Measurements from ENCODE around the gene ROR2. TPM values are rescaled to one million over a fixed set of nuclear protein-coding genes. Genes with fewer than 3 reads are reported as not detected.

The ROR2 gene
- total and polyA plus RNA-seq, 8 donors, result 3.0 to 21.4 (median 9.8) TPM

DNA sequence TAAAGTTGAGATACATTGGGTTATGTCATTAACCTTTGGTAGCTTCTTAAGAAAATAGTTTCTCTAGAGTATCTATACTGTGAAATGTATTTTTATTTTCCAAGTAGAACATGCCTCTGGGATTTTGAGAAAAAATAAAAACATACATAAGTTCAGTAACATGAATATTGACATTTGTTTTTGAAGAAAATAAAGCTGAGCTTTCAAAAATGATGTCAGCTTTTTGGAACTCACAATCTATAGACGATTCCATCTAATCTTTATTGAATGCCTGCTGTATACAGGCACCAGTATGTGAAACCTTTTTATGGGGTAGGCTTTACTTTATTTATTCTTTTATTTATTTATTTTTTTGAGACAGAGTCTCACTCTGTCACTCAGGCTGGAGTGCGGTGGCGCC lies 350.5 kb downstream of the ROR2 start:
- intact Hi-C loops (cut with DNase I; ENCODE audit: low total_unique reads), result no loop called here
- DNase-seq, result no peak
- 91 to 97% (median 93%) methylated on average over 3 of the region's 3 CpGs for WGBS, 5 donors
- Histone ChIP-seq H3K4me1 (no peaks in the 10 kb centered on the region), H3K36me3 (no peaks in the 10 kb centered on the region), H3K9me3 (no peaks in the 10 kb centered on the region), H3K27ac (no peak overlapping the region), H3K27me3 (no peaks in the 10 kb centered on the region), H3K4me3 (no peak overlapping the region)
- TF ChIP-seq, protein P1, sequence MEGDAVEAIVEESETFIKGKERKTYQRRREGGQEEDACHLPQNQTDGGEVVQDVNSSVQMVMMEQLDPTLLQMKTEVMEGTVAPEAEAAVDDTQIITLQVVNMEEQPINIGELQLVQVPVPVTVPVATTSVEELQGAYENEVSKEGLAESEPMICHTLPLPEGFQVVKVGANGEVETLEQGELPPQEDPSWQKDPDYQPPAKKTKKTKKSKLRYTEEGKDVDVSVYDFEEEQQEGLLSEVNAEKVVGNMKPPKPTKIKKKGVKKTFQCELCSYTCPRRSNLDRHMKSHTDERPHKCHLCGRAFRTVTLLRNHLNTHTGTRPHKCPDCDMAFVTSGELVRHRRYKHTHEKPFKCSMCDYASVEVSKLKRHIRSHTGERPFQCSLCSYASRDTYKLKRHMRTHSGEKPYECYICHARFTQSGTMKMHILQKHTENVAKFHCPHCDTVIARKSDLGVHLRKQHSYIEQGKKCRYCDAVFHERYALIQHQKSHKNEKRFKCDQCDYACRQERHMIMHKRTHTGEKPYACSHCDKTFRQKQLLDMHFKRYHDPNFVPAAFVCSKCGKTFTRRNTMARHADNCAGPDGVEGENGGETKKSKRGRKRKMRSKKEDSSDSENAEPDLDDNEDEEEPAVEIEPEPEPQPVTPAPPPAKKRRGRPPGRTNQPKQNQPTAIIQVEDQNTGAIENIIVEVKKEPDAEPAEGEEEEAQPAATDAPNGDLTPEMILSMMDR (IDR thresholded peaks at IDR 0.05), result no peak
- TF ChIP-seq EP300 (IDR thresholded peaks at IDR 0.05), result no peak
- no peak for TF ChIP-seq POLR2A (IDR thresholded peaks at IDR 0.05)
- no peak for TF ChIP-seq POLR2AphosphoS5 (IDR thresholded peaks at IDR 0.05)

DNA sequence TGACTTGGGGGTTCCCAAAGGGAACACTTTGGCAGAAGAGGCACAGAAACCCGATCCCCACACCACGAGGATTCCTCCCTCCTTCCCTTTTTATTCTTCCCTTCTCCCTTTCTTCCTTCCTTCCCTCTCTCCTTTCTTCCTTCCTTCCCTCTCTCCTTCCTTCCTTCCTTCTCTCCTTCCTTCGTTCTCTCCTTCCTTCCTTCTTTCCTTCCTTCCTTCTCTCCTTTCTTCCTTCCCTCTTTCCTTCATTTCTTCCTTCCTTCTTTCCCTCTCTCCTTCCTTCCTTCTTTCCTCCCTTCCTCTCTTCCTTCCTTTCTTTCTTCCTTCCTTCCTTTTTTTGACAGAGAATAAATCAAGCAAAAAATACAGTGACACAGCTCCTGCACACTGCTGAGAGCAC lies 358.4 kb downstream of the ROR2 start:
- TF ChIP-seq, protein P1 (IDR thresholded peaks at IDR 0.05), result no peak
- TF ChIP-seq EP300 (IDR thresholded peaks at IDR 0.05), result no peak
- no peak for TF ChIP-seq POLR2A (IDR thresholded peaks at IDR 0.05)
- no peak for TF ChIP-seq POLR2AphosphoS5 (IDR thresholded peaks at IDR 0.05)
- DNase-seq, result no peak
- Histone ChIP-seq H3K4me3 (no peak overlapping the region), H3K4me1 (no peaks in the 10 kb centered on the region), H3K27me3 (no peaks in the 10 kb centered on the region), H3K27ac (no peak overlapping the region), H3K36me3 (no peaks in the 10 kb centered on the region), H3K9me3 (no peaks in the 10 kb centered on the region)
- intact Hi-C loops (cut with DNase I; ENCODE audit: low total_unique reads), result no loop called here
- 73 to 84% (median 77%) methylated on average over 3 of the region's 3 CpGs for WGBS, 5 donors

DNA sequence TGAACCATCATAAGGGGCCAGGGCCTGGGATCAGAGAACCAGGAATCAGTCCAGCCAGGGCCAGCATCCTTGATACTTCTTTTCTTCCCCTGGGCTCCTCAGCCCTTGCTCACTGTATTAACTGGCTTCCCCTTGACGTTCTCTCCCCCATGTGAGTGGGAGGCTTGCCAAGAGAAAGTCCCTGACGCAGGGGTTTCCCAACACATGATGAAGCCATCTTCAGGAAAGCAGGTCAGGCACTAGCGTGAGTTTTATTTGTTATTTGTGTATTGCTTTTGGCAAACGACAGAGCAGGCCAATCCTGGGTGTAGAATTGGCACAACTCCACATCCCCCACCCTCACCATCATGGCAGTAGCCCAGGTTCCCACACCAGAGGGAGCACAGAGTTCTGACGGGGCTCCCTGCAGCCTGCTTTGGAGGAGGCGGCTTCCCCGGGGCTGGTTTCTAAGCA lies 360.9 kb downstream of the ROR2 start:
- Histone ChIP-seq H3K27ac (no peak overlapping the region), H3K36me3 (no peaks in the 10 kb centered on the region), H3K9me3 (no peaks in the 10 kb centered on the region), H3K27me3 (no peaks in the 10 kb centered on the region), H3K4me1 (no peaks in the 10 kb centered on the region), H3K4me3 (no peak overlapping the region)
- intact Hi-C loops (cut with DNase I; ENCODE audit: low total_unique reads), result no loop called here
- DNase-seq, result peak in 1 of 2 donors; percentile 79
- no peak for TF ChIP-seq EP300 (IDR thresholded peaks at IDR 0.05)
- TF ChIP-seq, protein P1 (IDR thresholded peaks at IDR 0.05), result no peak
- TF ChIP-seq POLR2A (IDR thresholded peaks at IDR 0.05), result no peak
- peak in 2 of 3 donors; percentile 29 to 46 for TF ChIP-seq POLR2AphosphoS5 (IDR thresholded peaks at IDR 0.05)
- WGBS, 5 donors, result 28 to 48% (median 41%) methylated on average over 6 to 7 of the region's 7 CpGs

DNA sequence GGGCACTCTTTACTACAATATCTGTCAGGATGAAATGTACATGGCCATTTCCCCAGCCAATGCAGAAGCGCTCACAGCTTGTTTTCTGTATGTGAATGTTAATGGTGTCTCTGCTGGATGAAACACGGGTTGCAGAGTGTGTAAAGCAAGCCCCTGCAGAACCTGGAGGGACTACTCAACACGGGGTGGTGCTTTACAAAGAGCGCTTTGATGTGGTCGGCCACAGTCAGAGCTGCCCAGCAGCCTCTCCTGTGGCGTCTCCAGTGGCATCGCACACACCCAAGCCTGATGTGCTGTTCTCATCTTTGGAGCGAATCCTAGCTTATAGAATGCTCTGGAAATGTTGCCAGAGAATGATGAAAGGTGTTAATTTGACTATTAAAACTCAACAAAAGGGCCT lies 363.7 kb downstream of the ROR2 start:
- no peak overlapping the region for H3K4me3 ChIP-seq
- intact Hi-C loops (cut with DNase I; ENCODE audit: low total_unique reads), result no loop called here
- H3K36me3 ChIP-seq, result no peaks in the 10 kb centered on the region
- no peak overlapping the region for H3K27ac ChIP-seq
- H3K27me3 ChIP-seq, result no peaks in the 10 kb centered on the region
- TF ChIP-seq, protein P1 (IDR thresholded peaks at IDR 0.05), result no peak
- no peak for TF ChIP-seq EP300 (IDR thresholded peaks at IDR 0.05)
- no peak for TF ChIP-seq POLR2AphosphoS5 (IDR thresholded peaks at IDR 0.05)
- TF ChIP-seq POLR2A (IDR thresholded peaks at IDR 0.05), result no peak
- no peaks in the 10 kb centered on the region for H3K4me1 ChIP-seq
- DNase-seq, result no peak
- 72 to 88% (median 76%) methylated on average over 8 of the region's 8 CpGs for WGBS, 5 donors
- no peaks in the 10 kb centered on the region for H3K9me3 ChIP-seq
